Spinal cord (tissue), 10 donors: Measurements from ENCODE around the gene SFXN5. TPM values are rescaled to one million over a fixed set of nuclear protein-coding genes. Genes with fewer than 3 reads are reported as not detected.

ENCODE experiments used
- DNase-seq, 6 donors: peaks; one replicate each; pipeline versions ENCODE4 v3.0.0 to v3.0.0-alpha.2; 2013 to 2015; ENCODE audit warnings: low spot score in 6 of 6, low read depth in 4 of 6
- H3K27ac ChIP-seq: one replicate; pipeline ENCODE4 v1.5.1; 2013; ENCODE audit warnings: low read depth, low read length, control low read depth
- H3K27me3 ChIP-seq: one replicate; pipeline ENCODE4 v1.6.1; 2013; ENCODE audit warnings: low read length; ENCODE audit not compliant: control insufficient read depth, insufficient read depth
- H3K36me3 ChIP-seq: one replicate; pipeline ENCODE4 v1.6.1; 2013; ENCODE audit warnings: low read length; ENCODE audit not compliant: control insufficient read depth, insufficient read depth
- H3K4me1 ChIP-seq: one replicate; pipeline ENCODE4 v1.6.1; 2013; ENCODE audit warnings: low read length; ENCODE audit not compliant: control insufficient read depth, insufficient read depth
- H3K4me3 ChIP-seq: one replicate; pipeline ENCODE4 v1.5.1; 2013; ENCODE audit warnings: low read depth, low read length, control low read depth
- H3K9me3 ChIP-seq: one replicate; pipeline ENCODE4 v1.6.1; 2013; ENCODE audit warnings: low read length; ENCODE audit not compliant: control insufficient read depth, insufficient read depth
- WGBS: methylation state at CpG from one replicate; pipeline ENCODE4 v1.1.5; 2013; ENCODE audit warnings: missing lambda C conversion rate; ENCODE audit not compliant: insufficient coverage; 5-methylcytosine and 5-hydroxymethylcytosine counted together
- polyA plus RNA-seq, 2 donors: library from polyadenylated mRNA; unstranded; fragments of 120-200 nt; gene quantifications; one replicate each; pipeline ENCODE4 v1.2.1, GENCODE V29; 2013; ENCODE audit not compliant: insufficient read length in 2 of 2
- total RNA-seq, 2 donors: library from RNA; depleted of rRNA in 1 of 2; stranded (reverse); fragments of 120-200 nt in 1 of 2; fragments of >200 nt in 1 of 2; gene quantifications; one replicate each; pipeline versions ENCODE4 v1.2.3 to v1.2.4, GENCODE V29; 2013 to 2014
- donor health status: healthy.

SFXN5 gene
- total and polyA plus RNA-seq, 4 donors: 26.0 to 73.9 (median 54.8) TPM

GRCh38 chr2:72927619-72928550 is 143.6 kb downstream of the SFXN5 start:
- no peaks in the 10 kb centered on the region for H3K36me3 ChIP-seq
- H3K4me3 ChIP-seq: no peak overlapping the region
- no peak for DNase-seq
- no peaks in the 10 kb centered on the region for H3K9me3 ChIP-seq
- WGBS: 81% methylated on average over 7 of the region's 8 CpGs
- H3K4me1 ChIP-seq: peaks cover 24% of the 10 kb centered on the region
- H3K27me3 ChIP-seq: peaks cover 77% of the 10 kb centered on the region
- no peak overlapping the region for H3K27ac ChIP-seq

GRCh38 chr2:72926811-72927465 is 144.6 kb downstream of the SFXN5 start:
- H3K4me1 ChIP-seq: peaks cover 24% of the 10 kb centered on the region
- no peak overlapping the region for H3K4me3 ChIP-seq
- no peaks in the 10 kb centered on the region for H3K36me3 ChIP-seq
- no peak overlapping the region for H3K27ac ChIP-seq
- no peak for DNase-seq
- 50% methylated on average over 4 of the region's 6 CpGs for WGBS
- H3K27me3 ChIP-seq: peaks cover 86% of the 10 kb centered on the region
- H3K9me3 ChIP-seq: no peaks in the 10 kb centered on the region

GRCh38 chr2:72926368-72926767 is 145.1 kb downstream of the SFXN5 start:
- no peak for DNase-seq
- H3K27ac ChIP-seq: no peak overlapping the region
- no peak overlapping the region for H3K4me3 ChIP-seq
- no peaks in the 10 kb centered on the region for H3K36me3 ChIP-seq
- no CpG with 5 or more reads among the region's 4 CpGs for WGBS
- H3K4me1 ChIP-seq: peaks cover 21% of the 10 kb centered on the region
- H3K9me3 ChIP-seq: no peaks in the 10 kb centered on the region
- peaks cover 92% of the 10 kb centered on the region for H3K27me3 ChIP-seq

GRCh38 chr2:72925328-72925943 is 146.1 kb downstream of the SFXN5 start:
- H3K27me3 ChIP-seq: peaks cover 96% of the 10 kb centered on the region
- H3K36me3 ChIP-seq: no peaks in the 10 kb centered on the region
- DNase-seq: peak in 1 of 6 donors; percentile 20
- H3K4me1 ChIP-seq: peaks cover 28% of the 10 kb centered on the region
- no peaks in the 10 kb centered on the region for H3K9me3 ChIP-seq
- WGBS: 6% methylated on average over 10 of the region's 26 CpGs
- no peak overlapping the region for H3K27ac ChIP-seq
- no peak overlapping the region for H3K4me3 ChIP-seq

GRCh38 chr2:72924353-72925240 is 146.9 kb downstream of the SFXN5 start:
- H3K4me1 ChIP-seq: peaks cover 36% of the 10 kb centered on the region
- no peak overlapping the region for H3K27ac ChIP-seq
- H3K27me3 ChIP-seq: peaks cover 99% of the 10 kb centered on the region
- DNase-seq: peak in 2 of 6 donors; percentile 14 to 51
- H3K36me3 ChIP-seq: no peaks in the 10 kb centered on the region
- H3K4me3 ChIP-seq: no peak overlapping the region
- WGBS: under 1% methylated on average over 61 of the region's 61 CpGs
- H3K9me3 ChIP-seq: no peaks in the 10 kb centered on the region

GRCh38 chr2:72923833-72924352 is 147.6 kb downstream of the SFXN5 start:
- H3K9me3 ChIP-seq: no peaks in the 10 kb centered on the region
- no peak overlapping the region for H3K4me3 ChIP-seq
- DNase-seq: peak in 1 of 6 donors; percentile 15
- 2% methylated on average over 35 of the region's 36 CpGs for WGBS
- H3K4me1 ChIP-seq: peaks cover 37% of the 10 kb centered on the region
- no peaks in the 10 kb centered on the region for H3K36me3 ChIP-seq
- H3K27me3 ChIP-seq: peaks cover 99% of the 10 kb centered on the region
- no peak overlapping the region for H3K27ac ChIP-seq

GRCh38 chr2:72921853-72922252 is 149.7 kb downstream of the SFXN5 start:
- peaks cover 49% of the 10 kb centered on the region for H3K4me1 ChIP-seq
- no peak for DNase-seq
- H3K9me3 ChIP-seq: no peaks in the 10 kb centered on the region
- 63% methylated on average over 1 of the region's 1 CpG for WGBS
- no peak overlapping the region for H3K4me3 ChIP-seq
- peaks cover 92% of the 10 kb centered on the region for H3K27me3 ChIP-seq
- H3K36me3 ChIP-seq: no peaks in the 10 kb centered on the region
- H3K27ac ChIP-seq: no peak overlapping the region

GRCh38 chr2:72921088-72921851 is 150.2 kb downstream of the SFXN5 start:
- Histone ChIP-seq H3K27me3 (peaks cover 92% of the 10 kb centered on the region), H3K4me3 (no peak overlapping the region), H3K4me1 (peaks cover 55% of the 10 kb centered on the region), H3K9me3 (no peaks in the 10 kb centered on the region), H3K36me3 (no peaks in the 10 kb centered on the region), H3K27ac (no peak overlapping the region)
- WGBS: 33% methylated on average over 7 of the region's 15 CpGs
- DNase-seq: no peak
